ENCODE data around the gene FBXL4.

DNA sequence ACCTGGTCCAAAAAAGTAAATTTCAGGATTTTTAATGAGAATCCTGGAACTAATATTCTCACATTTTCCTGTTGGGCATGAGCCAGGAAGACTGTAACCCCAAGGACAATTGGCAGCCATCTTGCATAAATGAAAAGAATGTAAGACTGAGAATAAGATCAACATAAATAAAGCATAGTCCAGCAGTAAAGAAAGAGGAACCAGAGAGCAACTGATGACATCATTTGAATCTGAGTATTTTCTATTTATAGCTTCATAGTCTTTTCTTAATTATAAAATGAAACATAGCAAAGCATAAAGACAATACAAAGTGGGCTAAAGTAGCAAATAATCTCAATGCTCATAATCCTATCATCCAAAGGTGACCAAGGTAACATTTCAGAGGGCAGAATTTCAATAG, 26.6 kb upstream of the FBXL4 start:
- TF ChIP-seq, protein P1, sequence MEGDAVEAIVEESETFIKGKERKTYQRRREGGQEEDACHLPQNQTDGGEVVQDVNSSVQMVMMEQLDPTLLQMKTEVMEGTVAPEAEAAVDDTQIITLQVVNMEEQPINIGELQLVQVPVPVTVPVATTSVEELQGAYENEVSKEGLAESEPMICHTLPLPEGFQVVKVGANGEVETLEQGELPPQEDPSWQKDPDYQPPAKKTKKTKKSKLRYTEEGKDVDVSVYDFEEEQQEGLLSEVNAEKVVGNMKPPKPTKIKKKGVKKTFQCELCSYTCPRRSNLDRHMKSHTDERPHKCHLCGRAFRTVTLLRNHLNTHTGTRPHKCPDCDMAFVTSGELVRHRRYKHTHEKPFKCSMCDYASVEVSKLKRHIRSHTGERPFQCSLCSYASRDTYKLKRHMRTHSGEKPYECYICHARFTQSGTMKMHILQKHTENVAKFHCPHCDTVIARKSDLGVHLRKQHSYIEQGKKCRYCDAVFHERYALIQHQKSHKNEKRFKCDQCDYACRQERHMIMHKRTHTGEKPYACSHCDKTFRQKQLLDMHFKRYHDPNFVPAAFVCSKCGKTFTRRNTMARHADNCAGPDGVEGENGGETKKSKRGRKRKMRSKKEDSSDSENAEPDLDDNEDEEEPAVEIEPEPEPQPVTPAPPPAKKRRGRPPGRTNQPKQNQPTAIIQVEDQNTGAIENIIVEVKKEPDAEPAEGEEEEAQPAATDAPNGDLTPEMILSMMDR (conservative IDR thresholded peaks at IDR 0.05 in 1 of 2, IDR thresholded peaks at IDR 0.05 in 1 of 2; ENCODE audit: extremely low read depth in 1 of 2, insufficient read depth in 1 of 2, low read depth in 1 of 2, low read length in 2 of 2), result no peak
- no peak for TF ChIP-seq EZH2 (IDR thresholded peaks at IDR 0.05; ENCODE audit: borderline replicate concordance, low read length)

Data from mammary epithelial cell (primary cell).